IMR-90 (cell line): ENCODE results near the gene BEGAIN.

Experiments
- MAFK ChIP-seq: IDR thresholded peaks from 2 replicates; pipeline ENCODE4 v1.6.1; 2012; ENCODE audit warnings: low read depth, low read length, improper control_type of control experiment
- POLR2A ChIP-seq: IDR thresholded peaks from 2 replicates; pipeline ENCODE4 v1.6.1; 2012; ENCODE audit warnings: mild to moderate bottlenecking, low read depth, low read length
- RCOR1 ChIP-seq: IDR thresholded peaks from 2 replicates; pipeline ENCODE4 v1.6.1; 2012; ENCODE audit warnings: mild to moderate bottlenecking, low read length, improper control_type of control experiment; ENCODE audit not compliant: insufficient replicate concordance
- RFX5 ChIP-seq: IDR thresholded peaks from 2 replicates; pipeline ENCODE4 v1.8.0; 2012; ENCODE audit warnings: low read depth, mild to moderate bottlenecking, low read length, moderate library complexity
- SMC3 ChIP-seq: fragments of 150-350 bp; IDR thresholded peaks from 2 replicates; pipeline ENCODE4 v1.6.1; 2016; ENCODE audit warnings: low read depth, mild to moderate bottlenecking, antibody characterized with exemption, low read length, moderate library complexity
- TF ChIP-seq, protein P1 (sequence below): conservative IDR thresholded peaks from 2 replicates; pipeline ENCODE4 v1.5.1; 2012; ENCODE audit warnings: mild to moderate bottlenecking, low read depth, low read length, improper control_type of control experiment
- TF ChIP-seq, protein P2 (sequence below): fragments of 150-350 bp; IDR thresholded peaks from 2 replicates; pipeline ENCODE4 v1.6.1; 2016; ENCODE audit warnings: low read depth, mild to moderate bottlenecking, low read length, moderate library complexity, borderline replicate concordance

DNA sequence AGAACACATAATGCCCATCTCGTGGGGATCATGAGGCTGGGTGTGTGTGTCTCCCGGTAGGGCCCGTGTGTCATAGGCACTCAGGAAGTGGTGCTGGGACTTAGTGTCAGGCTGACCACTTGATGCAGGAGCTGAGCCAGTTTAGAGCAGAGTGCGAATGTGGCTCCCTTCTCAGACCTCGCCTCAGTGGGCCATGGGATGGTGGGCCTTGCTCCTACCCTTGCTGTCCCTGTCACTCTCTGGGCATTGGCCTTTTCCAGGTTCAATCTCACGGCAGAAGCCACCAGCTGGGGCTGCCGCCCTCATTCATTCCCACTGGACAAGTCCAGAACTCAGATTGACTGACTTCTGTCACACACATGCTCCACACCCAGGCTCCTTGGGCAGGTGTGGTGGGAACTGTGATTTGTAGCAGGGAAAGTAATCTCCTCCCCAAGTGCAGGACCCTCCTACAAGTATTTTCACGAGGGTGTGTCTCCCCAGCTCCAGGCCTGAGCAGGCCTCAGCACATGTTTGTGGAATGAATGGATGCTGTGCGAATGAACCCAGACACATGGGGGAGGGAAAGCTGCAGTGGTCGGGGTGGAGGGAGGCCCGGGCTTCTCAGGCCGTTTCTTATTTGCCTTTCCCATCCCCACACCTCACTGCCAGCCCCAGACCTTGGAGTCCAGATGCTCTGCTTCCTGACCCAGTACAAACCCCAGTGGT, 54.9 kb downstream of the BEGAIN start:
- no peak for TF ChIP-seq RFX5
- TF ChIP-seq, protein P1, sequence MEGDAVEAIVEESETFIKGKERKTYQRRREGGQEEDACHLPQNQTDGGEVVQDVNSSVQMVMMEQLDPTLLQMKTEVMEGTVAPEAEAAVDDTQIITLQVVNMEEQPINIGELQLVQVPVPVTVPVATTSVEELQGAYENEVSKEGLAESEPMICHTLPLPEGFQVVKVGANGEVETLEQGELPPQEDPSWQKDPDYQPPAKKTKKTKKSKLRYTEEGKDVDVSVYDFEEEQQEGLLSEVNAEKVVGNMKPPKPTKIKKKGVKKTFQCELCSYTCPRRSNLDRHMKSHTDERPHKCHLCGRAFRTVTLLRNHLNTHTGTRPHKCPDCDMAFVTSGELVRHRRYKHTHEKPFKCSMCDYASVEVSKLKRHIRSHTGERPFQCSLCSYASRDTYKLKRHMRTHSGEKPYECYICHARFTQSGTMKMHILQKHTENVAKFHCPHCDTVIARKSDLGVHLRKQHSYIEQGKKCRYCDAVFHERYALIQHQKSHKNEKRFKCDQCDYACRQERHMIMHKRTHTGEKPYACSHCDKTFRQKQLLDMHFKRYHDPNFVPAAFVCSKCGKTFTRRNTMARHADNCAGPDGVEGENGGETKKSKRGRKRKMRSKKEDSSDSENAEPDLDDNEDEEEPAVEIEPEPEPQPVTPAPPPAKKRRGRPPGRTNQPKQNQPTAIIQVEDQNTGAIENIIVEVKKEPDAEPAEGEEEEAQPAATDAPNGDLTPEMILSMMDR = no peak
- TF ChIP-seq SMC3 = no peak
- TF ChIP-seq, protein P2, sequence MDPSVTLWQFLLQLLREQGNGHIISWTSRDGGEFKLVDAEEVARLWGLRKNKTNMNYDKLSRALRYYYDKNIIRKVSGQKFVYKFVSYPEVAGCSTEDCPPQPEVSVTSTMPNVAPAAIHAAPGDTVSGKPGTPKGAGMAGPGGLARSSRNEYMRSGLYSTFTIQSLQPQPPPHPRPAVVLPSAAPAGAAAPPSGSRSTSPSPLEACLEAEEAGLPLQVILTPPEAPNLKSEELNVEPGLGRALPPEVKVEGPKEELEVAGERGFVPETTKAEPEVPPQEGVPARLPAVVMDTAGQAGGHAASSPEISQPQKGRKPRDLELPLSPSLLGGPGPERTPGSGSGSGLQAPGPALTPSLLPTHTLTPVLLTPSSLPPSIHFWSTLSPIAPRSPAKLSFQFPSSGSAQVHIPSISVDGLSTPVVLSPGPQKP = no peak
- TF ChIP-seq MAFK = no peak
- TF ChIP-seq RCOR1 = no peak
- TF ChIP-seq POLR2A = no peak
